Measurements from ENCODE around the gene ADAMTS17.

GRCh38 chr15:100174159-100174903 is 167.4 kb downstream of the ADAMTS17 start:
- no peak for TF ChIP-seq CTCF (IDR thresholded peaks at IDR 0.05)
- TF ChIP-seq ATF6 (CRISPR knock-in tag; IDR thresholded peaks at IDR 0.05) = no peak
- TF ChIP-seq ZNF121 (CRISPR knock-in tag; IDR thresholded peaks at IDR 0.05) = no peak
- no peak for TF ChIP-seq FOXK1 (CRISPR knock-in tag; IDR thresholded peaks at IDR 0.05)
- TF ChIP-seq, protein P1, sequence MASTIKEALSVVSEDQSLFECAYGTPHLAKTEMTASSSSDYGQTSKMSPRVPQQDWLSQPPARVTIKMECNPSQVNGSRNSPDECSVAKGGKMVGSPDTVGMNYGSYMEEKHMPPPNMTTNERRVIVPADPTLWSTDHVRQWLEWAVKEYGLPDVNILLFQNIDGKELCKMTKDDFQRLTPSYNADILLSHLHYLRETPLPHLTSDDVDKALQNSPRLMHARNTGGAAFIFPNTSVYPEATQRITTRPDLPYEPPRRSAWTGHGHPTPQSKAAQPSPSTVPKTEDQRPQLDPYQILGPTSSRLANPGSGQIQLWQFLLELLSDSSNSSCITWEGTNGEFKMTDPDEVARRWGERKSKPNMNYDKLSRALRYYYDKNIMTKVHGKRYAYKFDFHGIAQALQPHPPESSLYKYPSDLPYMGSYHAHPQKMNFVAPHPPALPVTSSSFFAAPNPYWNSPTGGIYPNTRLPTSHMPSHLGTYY (CRISPR knock-in tag; IDR thresholded peaks at IDR 0.05) = no peak
- no peak for TF ChIP-seq E2F1 (CRISPR knock-in tag; IDR thresholded peaks at IDR 0.05)
- TF ChIP-seq, protein P2, sequence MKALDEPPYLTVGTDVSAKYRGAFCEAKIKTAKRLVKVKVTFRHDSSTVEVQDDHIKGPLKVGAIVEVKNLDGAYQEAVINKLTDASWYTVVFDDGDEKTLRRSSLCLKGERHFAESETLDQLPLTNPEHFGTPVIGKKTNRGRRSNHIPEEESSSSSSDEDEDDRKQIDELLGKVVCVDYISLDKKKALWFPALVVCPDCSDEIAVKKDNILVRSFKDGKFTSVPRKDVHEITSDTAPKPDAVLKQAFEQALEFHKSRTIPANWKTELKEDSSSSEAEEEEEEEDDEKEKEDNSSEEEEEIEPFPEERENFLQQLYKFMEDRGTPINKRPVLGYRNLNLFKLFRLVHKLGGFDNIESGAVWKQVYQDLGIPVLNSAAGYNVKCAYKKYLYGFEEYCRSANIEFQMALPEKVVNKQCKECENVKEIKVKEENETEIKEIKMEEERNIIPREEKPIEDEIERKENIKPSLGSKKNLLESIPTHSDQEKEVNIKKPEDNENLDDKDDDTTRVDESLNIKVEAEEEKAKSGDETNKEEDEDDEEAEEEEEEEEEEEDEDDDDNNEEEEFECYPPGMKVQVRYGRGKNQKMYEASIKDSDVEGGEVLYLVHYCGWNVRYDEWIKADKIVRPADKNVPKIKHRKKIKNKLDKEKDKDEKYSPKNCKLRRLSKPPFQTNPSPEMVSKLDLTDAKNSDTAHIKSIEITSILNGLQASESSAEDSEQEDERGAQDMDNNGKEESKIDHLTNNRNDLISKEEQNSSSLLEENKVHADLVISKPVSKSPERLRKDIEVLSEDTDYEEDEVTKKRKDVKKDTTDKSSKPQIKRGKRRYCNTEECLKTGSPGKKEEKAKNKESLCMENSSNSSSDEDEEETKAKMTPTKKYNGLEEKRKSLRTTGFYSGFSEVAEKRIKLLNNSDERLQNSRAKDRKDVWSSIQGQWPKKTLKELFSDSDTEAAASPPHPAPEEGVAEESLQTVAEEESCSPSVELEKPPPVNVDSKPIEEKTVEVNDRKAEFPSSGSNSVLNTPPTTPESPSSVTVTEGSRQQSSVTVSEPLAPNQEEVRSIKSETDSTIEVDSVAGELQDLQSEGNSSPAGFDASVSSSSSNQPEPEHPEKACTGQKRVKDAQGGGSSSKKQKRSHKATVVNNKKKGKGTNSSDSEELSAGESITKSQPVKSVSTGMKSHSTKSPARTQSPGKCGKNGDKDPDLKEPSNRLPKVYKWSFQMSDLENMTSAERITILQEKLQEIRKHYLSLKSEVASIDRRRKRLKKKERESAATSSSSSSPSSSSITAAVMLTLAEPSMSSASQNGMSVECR (CRISPR knock-in tag; IDR thresholded peaks at IDR 0.05; ENCODE audit: borderline replicate concordance) = no peak
- no peak for TF ChIP-seq NR2C2 (CRISPR knock-in tag; IDR thresholded peaks at IDR 0.05)
- TF ChIP-seq NR3C1 (CRISPR knock-in tag; conservative IDR thresholded peaks at IDR 0.05; ENCODE audit: low read depth) = no peak
- no peak for TF ChIP-seq ZNF416 (CRISPR knock-in tag; IDR thresholded peaks at IDR 0.05)
